Trophoblast cell (in vitro differentiated cells and primary cell): ENCODE data around the gene NEXMIF.

Source experiments
- DNase-seq, 2 donors: peaks; one replicate each; pipeline ENCODE4 v3.0.0-alpha.2; 2016
- H2AFZ ChIP-seq: 2 replicates; pipeline ENCODE4 v1.6.1; 2013; ENCODE audit warnings: low read length, moderate library complexity, mild to moderate bottlenecking; ENCODE audit not compliant: insufficient read depth, poor library complexity
- H2AK5ac ChIP-seq: 2 replicates; pipeline ENCODE4 v1.6.1; 2013; ENCODE audit warnings: mild to moderate bottlenecking, low read length
- H2BK120ac ChIP-seq: 2 replicates; pipeline ENCODE4 v1.6.1; 2013; ENCODE audit warnings: low read length, mild to moderate bottlenecking, moderate library complexity; ENCODE audit not compliant: insufficient read depth, poor library complexity
- H2BK12ac ChIP-seq: 2 replicates; pipeline ENCODE4 v1.6.1; 2013; ENCODE audit warnings: mild to moderate bottlenecking, low read length, moderate library complexity
- H2BK5ac ChIP-seq: 2 replicates; pipeline ENCODE4 v1.6.1; 2013; ENCODE audit warnings: low read length, low read depth, moderate library complexity, mild to moderate bottlenecking; ENCODE audit not compliant: poor library complexity
- H3K14ac ChIP-seq: 2 replicates; pipeline ENCODE4 v1.6.1; 2013; ENCODE audit warnings: mild to moderate bottlenecking, low read length
- H3K18ac ChIP-seq: 2 replicates; pipeline ENCODE4 v1.6.1; 2013; ENCODE audit warnings: mild to moderate bottlenecking, low read length
- H3K23ac ChIP-seq: 2 replicates; pipeline ENCODE4 v1.6.1; 2013; ENCODE audit warnings: low read length
- H3K27ac ChIP-seq: 2 replicates; pipeline ENCODE4 v1.5.1; 2013; ENCODE audit warnings: low read depth, mild to moderate bottlenecking, inconsistent platforms, low read length, moderate library complexity
- H3K27me3 ChIP-seq: 2 replicates; pipeline ENCODE4 v1.6.1; 2013; ENCODE audit warnings: inconsistent platforms, mild to moderate bottlenecking, low read length, moderate library complexity; ENCODE audit not compliant: insufficient read depth
- H3K36me3 ChIP-seq, 2 experiments: 1 replicate in 1 of 2; 2 replicates in 1 of 2; pipeline ENCODE4 v1.6.1; 2013; ENCODE audit warnings: low read length in 2 of 2, mild to moderate bottlenecking in 2 of 2, moderate library complexity in 1 of 2; ENCODE audit not compliant: insufficient read depth in 2 of 2, control insufficient read depth in 1 of 2
- H3K4ac ChIP-seq: 2 replicates; pipeline ENCODE4 v1.6.1; 2013; ENCODE audit warnings: low read depth, mild to moderate bottlenecking, low read length, moderate library complexity
- H3K4me1 ChIP-seq, 2 experiments: 1 replicate in 1 of 2; 2 replicates in 1 of 2; pipeline ENCODE4 v1.6.1; 2013; ENCODE audit warnings: low read length in 2 of 2, mild to moderate bottlenecking in 2 of 2, moderate library complexity in 1 of 2; ENCODE audit not compliant: insufficient read depth in 2 of 2, control insufficient read depth in 1 of 2
- H3K4me2 ChIP-seq: 2 replicates; pipeline ENCODE4 v1.6.1; 2013; ENCODE audit warnings: inconsistent platforms, mild to moderate bottlenecking, low read length, moderate library complexity
- H3K4me3 ChIP-seq: 2 replicates; pipeline ENCODE4 v1.5.1; 2013; ENCODE audit warnings: mild to moderate bottlenecking, low read depth, low read length, inconsistent platforms
- H3K79me1 ChIP-seq: one replicate; pipeline ENCODE4 v1.6.1; 2013; ENCODE audit warnings: low read length
- H3K79me2 ChIP-seq: 2 replicates; pipeline ENCODE4 v1.6.1; 2013; ENCODE audit warnings: low read length, mild to moderate bottlenecking; ENCODE audit not compliant: control insufficient read depth, insufficient read depth, poor library complexity
- H3K9ac ChIP-seq: 2 replicates; pipeline ENCODE4 v1.6.1; 2013; ENCODE audit warnings: mild to moderate bottlenecking, low read length
- H3K9me3 ChIP-seq: 2 replicates; pipeline ENCODE4 v1.6.1; 2013; ENCODE audit warnings: low read depth, mild to moderate bottlenecking, control low read depth, inconsistent platforms, low read length; ENCODE audit not compliant: insufficient read depth
- H4K12ac ChIP-seq: 2 replicates; pipeline ENCODE4 v1.6.1; 2013; ENCODE audit warnings: low read depth, mild to moderate bottlenecking, low read length, moderate library complexity
- H4K8ac ChIP-seq: 2 replicates; pipeline ENCODE4 v1.6.1; 2013; ENCODE audit warnings: low read depth, mild to moderate bottlenecking, low read length, moderate library complexity
- H4K91ac ChIP-seq: one replicate; pipeline ENCODE4 v1.6.1; 2013; ENCODE audit warnings: low read depth, mild to moderate bottlenecking, low read length, moderate library complexity
- WGBS: extraction: QIAGEN DNeasy Blood & Tissue Kit; methylation state at CpG from one replicate; pipeline ENCODE4 v1.1.7; 2013; ENCODE audit warnings: missing lambda C conversion rate; ENCODE audit not compliant: insufficient read length, insufficient coverage; ENCODE audit errors: extremely low coverage; 5-methylcytosine and 5-hydroxymethylcytosine counted together

NEXMIF gene

DNA sequence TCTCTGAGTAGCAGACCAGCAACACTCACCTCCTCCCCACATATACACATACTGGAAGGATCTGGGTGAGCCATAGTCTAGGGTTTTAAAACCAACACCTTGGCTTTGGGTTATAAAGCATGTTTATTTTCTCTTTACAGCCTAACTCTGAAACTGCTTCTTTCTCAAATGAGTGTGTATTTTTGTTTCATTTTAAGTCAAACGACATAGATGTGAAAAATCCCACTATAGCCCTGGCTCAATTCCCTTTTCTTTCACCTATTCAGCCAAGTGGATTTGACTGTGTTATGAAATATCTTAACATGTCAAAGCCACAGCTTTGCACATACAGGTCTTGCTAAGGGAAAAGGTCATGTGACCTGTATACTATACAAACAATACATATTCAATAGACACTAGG lies 13.8 kb downstream of the NEXMIF start:
- Histone ChIP-seq H4K12ac (no peak overlapping the region), H3K18ac (no peak overlapping the region), H3K27me3 (no peaks in the 10 kb centered on the region), H4K91ac (no peak overlapping the region), H3K9ac (no peak overlapping the region), H2BK5ac (no peak overlapping the region), H3K79me2 (no peaks in the 10 kb centered on the region), H3K27ac (no peak overlapping the region), H3K36me3 (no peaks in the 10 kb centered on the region), H2AFZ (no peak overlapping the region), H3K23ac (no peak overlapping the region), H2AK5ac (no peak overlapping the region), H3K4ac (no peak overlapping the region), H3K4me3 (no peak overlapping the region), H2BK120ac (no peak overlapping the region), H3K4me1 (no peaks in the 10 kb centered on the region), H2BK12ac (no peak overlapping the region), H3K4me2 (no peak overlapping the region), H3K9me3 (no peaks in the 10 kb centered on the region), H3K14ac (no peak overlapping the region), H3K79me1 (no peaks in the 10 kb centered on the region), H4K8ac (no peak overlapping the region)
- DNase-seq, result no peak
- WGBS, result no CpG with 5 or more reads among the region's 1 CpG

DNA sequence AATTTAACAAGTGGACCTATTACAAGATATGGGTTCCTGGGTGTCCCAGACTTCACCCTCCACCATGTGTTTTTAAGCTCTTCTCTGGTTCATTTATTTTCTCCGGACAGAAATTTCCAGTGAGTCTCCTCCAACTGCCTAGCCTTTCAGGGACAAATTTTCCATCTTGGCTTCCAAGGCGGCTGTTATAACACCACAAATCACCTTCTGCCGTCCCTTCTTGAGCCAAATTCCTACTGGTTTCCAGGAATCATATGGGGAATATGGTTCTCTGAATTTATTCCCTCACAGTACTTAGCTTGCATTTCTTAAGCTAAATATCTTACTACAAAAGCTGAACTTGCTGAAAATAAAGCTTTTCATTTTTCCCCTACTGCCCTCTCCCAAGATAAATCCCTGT lies 18.8 kb downstream of the NEXMIF start:
- Histone ChIP-seq H4K91ac (no peak overlapping the region), H3K79me1 (no peaks in the 10 kb centered on the region), H3K14ac (no peak overlapping the region), H3K4me1 (no peaks in the 10 kb centered on the region), H3K36me3 (no peaks in the 10 kb centered on the region), H2BK120ac (no peak overlapping the region), H3K79me2 (no peaks in the 10 kb centered on the region), H4K12ac (no peak overlapping the region), H3K27ac (no peak overlapping the region), H2BK12ac (no peak overlapping the region), H2AK5ac (no peak overlapping the region), H2BK5ac (no peak overlapping the region), H4K8ac (no peak overlapping the region), H3K4me2 (no peak overlapping the region), H3K23ac (no peak overlapping the region), H2AFZ (no peak overlapping the region), H3K9ac (no peak overlapping the region), H3K27me3 (no peaks in the 10 kb centered on the region), H3K4me3 (no peak overlapping the region), H3K18ac (no peak overlapping the region), H3K9me3 (no peaks in the 10 kb centered on the region), H3K4ac (no peak overlapping the region)
- no peak for DNase-seq
- no CpG with 5 or more reads among the region's 3 CpGs for WGBS

- Histone ChIP-seq H3K79me1 (no peaks in the 10 kb centered on the region), H2BK120ac (no peak overlapping the region), H4K12ac (no peak overlapping the region), H3K23ac (no peak overlapping the region), H3K14ac (no peak overlapping the region), H4K8ac (no peak overlapping the region), H3K9me3 (no peaks in the 10 kb centered on the region), H3K4me1 (no peaks in the 10 kb centered on the region), H3K4me2 (no peak overlapping the region), H4K91ac (no peak overlapping the region), H3K36me3 (no peaks in the 10 kb centered on the region), H2BK12ac (no peak overlapping the region), H3K27me3 (no peaks in the 10 kb centered on the region), H2AK5ac (no peak overlapping the region), H3K9ac (no peak overlapping the region), H3K4ac (no peak overlapping the region), H3K4me3 (no peak overlapping the region), H2BK5ac (no peak overlapping the region), H3K79me2 (no peaks in the 10 kb centered on the region), H2AFZ (no peak overlapping the region), H3K18ac (no peak overlapping the region), H3K27ac (no peak overlapping the region)
- no CpG with 5 or more reads among the region's 2 CpGs for WGBS
- no peak for DNase-seq
Measured at GRCh38 chrX:74902806-74903205, 22.4 kb downstream of the NEXMIF start.

DNA sequence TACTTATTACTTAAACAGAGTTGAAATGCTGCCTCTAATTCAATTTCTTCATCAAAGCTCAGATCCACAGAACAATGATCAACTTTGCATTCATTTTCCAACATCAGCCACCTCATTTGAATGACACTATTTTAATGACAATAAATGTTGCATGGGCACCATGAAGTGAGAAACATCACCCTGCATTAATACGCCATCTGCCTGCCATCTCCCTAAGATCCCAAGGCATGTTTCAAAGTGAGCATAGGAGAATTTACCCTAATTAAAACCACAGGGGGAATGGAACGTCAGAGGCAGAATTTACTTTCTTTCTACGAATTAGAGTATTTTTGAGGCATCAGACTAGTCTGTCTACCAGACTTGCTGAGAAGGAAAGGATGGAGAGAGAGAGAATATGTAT lies 32.7 kb downstream of the NEXMIF start:
- Histone ChIP-seq H4K12ac (no peak overlapping the region), H2BK5ac (no peak overlapping the region), H2AFZ (no peak overlapping the region), H3K23ac (no peak overlapping the region), H3K9me3 (no peaks in the 10 kb centered on the region), H4K8ac (no peak overlapping the region), H3K79me1 (no peaks in the 10 kb centered on the region), H3K14ac (no peak overlapping the region), H3K27me3 (no peaks in the 10 kb centered on the region), H3K79me2 (no peaks in the 10 kb centered on the region), H2BK120ac (no peak overlapping the region), H3K36me3 (no peaks in the 10 kb centered on the region), H3K4me1 (no peaks in the 10 kb centered on the region), H3K9ac (no peak overlapping the region), H3K18ac (no peak overlapping the region), H3K4me3 (no peak overlapping the region), H3K27ac (no peak overlapping the region), H2BK12ac (no peak overlapping the region), H3K4ac (no peak overlapping the region), H2AK5ac (no peak overlapping the region), H4K91ac (no peak overlapping the region), H3K4me2 (no peak overlapping the region)
- no CpG with 5 or more reads among the region's 3 CpGs for WGBS
- no peak for DNase-seq
